GM18526 (cell line): Measurements from ENCODE around the gene PPIB.

ENCODE experiments used
- POLR2A ChIP-seq: IDR thresholded peaks from 3 replicates; pipeline ENCODE4 v1.6.1; 2011; ENCODE audit not compliant: insufficient read length; ENCODE audit errors: extremely low read depth

PPIB gene

DNA sequence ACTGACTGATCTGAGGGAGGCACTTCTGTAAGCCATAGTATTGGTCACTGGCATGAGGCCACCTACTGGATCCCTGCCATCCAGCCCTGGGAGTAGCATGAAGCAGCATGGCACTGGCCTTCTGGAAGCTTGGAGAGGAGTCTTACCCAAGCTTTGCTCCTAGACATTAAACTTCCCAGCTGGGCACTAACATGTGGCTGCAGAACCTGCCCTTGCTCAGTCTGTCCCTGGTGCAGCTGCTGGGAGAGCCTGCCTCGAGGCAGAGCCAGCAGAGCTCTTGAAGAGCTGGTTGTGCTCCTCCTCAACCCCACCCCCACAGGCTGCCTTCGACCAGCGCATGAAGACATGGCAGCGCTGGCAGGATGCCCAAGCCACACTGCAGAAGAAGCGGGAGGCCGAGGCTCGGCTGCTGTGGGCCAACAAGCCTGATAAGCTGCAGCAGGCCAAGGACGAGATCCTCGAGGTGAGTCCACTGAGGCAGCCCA is 28.4 kb downstream of the PPIB start:
- no peak for TF ChIP-seq POLR2A

DNA sequence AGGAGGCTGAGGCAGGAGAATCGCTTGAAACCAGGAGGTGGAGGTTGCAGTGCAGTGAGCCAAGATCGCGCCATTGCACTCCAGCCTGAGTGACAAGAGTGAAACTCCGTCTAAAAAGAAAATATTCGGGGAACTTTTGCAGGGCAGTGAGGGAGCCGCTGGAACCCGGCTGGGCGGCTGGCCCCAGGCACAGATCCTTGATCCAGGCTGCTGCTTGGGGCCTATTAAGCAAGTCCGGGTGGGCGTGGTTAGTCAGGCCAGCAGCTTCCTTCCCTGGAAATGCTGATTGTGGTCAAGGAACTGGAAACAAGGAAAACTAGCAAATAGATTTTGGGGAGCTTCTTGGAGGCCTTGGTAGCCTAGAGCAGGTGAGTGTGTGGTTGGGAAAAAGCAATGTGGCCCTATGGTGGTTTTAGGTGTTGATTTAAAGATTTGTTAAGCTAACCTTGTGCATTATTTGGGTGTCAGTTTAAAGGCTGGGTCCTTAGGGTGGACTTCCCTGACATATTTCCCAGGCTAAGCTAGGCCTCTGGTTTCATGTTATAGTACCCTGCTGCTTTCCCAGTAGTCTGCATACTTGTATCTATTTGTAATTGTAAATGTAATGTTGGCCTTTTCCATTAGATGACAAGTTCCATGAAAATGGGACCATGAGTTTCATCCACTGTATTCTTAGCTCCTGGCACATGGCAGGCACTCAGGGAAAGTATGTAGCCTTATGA is 29.0 kb downstream of the PPIB start:
- TF ChIP-seq POLR2A: no peak

DNA sequence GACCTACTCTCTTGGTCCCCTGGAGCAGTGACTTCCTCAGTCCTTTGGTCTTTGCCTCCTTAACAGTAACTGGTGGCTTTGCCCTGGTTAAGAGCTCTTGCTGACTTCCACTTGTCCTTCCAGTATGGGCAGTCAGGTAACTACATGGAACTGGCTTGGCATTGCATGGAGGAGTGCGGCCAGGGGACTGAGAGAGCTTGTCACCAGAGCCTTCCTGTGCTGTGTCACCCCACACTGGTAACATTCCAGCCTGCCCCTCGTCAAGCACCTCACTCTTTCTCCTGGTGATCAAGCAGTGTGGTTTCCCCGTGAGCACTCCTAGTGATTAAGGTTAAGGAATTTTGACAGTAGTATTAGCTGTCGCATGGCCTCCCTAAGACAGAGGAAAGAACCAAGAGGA is 30.6 kb downstream of the PPIB start:
- TF ChIP-seq POLR2A: no peak

DNA sequence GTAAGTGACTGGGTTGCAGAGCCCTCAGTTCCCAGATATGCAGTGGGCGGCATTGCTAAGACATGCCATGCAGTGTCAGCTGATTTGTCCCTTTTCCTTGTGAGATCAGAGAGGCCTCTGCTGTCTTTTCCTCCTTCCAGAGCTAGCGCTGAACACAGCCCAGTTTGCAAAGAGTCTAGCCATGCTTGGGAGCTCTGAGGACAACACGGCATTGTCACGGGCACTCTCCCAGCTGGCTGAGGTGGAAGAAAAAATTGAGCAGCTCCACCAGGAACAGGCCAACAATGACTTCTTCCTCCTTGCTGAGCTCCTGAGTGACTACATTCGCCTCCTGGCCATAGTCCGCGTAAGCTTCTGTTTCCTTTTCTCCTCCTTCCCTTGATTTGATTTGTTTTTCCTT is 31.3 kb downstream of the PPIB start:
- TF ChIP-seq POLR2A: no peak

DNA sequence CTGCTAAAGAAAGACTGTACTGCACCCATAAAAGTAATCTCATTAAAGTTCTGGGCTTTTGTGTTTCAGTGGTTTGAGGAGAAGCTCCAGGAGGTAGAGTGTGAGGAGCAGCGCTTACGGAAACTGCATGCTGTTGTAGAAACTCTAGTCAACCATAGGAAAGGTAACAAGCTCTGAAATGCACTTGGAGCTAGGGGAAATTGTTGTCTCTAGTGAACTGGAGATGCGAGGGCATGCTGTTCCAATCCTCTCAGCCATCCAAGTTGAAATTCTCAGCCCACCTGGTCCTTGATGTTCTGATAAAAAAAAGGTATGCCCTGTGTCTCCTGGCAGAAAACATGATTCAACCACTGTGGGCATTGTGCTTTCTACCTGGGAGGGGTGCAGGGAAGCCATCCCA is 32.7 kb downstream of the PPIB start:
- TF ChIP-seq POLR2A: no peak

DNA sequence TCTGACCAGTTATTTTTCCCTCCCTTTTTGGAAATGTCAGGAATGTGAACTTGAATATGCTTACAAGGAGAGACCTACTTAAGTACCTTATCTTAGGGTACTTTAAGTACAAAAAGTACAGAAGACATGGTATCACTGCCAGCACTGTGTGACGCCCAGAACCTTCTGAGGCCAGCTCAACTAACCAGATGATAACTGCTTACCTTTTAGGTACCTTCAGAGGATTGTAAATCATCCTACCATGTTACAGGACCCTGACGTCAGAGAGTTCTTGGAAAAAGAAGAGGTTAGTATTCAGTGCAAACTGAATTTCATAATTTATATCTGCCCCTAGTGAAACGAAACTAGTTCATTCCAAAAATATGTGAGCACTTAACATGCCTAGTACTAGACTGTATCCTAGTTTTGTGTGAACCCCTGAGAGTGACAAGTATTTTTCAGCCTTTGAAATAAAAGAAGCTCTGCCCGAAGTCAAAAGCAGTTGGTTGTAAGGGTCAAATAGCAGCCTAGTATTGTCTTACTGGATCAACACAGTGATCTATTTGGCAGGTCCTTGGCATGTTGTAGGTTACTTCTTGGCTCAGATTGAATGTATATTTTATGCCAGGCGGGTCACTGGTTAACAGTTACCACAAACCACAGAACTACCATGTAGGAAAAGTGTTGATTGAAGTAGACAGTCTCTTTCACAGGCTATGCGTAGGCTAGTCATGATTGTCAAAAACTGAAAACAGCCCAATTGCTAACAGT is 35.1 kb downstream of the PPIB start:
- no peak for TF ChIP-seq POLR2A

DNA sequence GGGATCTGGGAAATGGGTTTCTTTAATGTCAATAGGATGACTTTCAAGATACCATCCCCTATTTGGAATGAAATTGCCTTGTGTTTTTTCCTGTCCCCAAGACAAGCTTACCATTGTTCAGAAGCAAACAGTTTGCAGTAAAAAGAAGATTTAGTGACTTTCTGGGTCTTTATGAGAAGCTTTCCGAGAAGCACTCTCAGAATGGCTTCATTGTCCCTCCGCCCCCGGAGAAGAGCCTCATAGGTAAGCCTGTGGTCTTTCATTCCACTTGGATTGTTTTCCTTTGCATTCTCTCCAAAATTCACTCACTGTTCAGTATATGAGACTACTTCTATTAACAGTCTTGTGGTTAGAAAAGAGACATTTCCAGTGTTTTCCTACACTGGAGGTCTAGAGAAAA is 36.8 kb downstream of the PPIB start:
- no peak for TF ChIP-seq POLR2A

DNA sequence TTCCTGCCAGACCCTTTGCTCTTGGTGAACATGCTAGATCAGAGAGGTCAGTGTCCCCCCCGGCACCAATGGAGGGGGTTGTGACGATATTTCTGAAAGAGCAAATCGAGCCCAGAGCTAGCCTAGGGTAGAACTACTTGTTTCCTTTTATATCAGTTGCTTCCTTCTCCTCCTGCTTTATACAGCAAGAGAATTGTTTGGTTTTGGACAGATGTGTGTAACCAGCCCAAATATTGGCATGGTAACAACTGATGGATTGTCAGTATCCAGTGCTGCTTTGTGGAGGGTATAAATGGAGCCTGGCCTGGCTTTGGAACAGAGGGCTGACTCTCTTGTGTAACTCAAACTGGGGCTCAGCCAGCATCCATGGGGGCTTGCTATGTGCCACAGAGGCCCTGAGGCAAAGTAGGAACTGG is 39.9 kb downstream of the PPIB start:
- TF ChIP-seq POLR2A: no peak

DNA sequence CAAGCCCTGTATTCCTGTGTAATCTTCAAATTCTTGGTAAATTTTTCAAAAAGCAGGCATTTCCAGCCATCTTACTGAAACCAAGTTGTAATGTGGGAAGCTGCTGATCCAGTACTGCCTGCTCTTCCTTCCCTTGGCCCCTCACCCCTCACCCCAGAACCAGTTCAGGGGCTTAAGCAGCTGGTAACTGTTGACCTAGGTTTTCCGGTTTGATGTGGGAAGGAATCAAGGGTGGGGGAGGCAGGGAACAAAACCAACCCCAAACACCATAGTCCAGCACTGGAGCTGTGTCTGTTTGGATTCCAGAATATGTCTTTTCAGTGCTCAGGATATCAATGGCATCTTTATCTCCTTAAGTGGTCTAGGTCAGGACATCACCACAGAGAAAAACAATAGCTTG is 40.4 kb downstream of the PPIB start:
- TF ChIP-seq POLR2A: no peak

DNA sequence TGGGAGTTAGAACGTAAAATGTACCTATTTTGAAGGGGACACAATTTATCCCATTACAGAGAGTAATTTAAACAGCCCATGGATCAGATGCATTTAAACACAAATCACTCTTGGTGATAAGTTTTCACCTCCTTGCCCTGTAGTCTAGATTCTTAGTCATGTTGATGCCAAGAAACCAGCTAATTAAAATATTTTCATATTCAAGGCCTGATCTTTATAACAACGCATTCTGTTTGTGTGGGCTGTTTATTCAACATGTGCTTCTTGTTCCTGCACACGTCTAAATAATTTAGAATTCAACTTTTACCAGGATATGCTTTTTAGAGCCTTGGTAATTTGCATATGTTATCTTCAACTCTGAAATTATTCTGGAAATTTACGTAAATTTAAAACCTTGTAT is 41.2 kb downstream of the PPIB start:
- no peak for TF ChIP-seq POLR2A

DNA sequence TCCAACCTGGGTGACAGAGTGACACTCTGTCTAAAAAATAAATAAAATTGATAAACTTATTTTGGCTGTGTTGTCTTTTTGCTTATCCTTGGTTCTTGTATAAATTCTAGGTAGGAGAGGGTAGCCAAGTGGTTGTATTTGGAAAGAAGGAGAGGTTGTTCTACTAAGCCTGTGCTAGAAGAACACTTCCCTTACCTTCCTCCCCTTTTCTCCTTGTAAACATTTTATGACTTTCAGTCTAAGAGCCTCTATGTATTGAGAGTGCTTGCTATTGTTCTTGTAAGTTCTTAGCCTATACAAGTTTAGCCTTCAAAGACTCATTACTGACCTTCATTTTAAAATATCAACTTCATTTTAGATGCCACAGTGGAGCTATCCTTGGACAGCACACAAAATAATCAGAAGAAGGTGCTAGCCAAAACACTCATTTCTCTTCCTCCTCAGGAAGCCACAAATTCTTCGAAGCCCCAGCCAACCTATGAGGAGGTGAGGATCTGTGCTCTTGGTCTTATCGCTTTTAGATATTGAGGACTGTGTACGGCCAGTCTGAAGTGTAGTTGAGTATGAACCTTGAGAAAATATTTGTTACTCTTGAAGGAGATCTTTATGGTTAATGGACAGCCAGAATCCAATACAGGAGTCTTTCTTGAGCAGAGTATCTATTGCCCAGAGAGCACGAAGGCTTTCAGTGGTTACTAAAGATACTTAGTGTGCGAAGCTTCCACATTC is 44.9 kb downstream of the PPIB start:
- no peak for TF ChIP-seq POLR2A

DNA sequence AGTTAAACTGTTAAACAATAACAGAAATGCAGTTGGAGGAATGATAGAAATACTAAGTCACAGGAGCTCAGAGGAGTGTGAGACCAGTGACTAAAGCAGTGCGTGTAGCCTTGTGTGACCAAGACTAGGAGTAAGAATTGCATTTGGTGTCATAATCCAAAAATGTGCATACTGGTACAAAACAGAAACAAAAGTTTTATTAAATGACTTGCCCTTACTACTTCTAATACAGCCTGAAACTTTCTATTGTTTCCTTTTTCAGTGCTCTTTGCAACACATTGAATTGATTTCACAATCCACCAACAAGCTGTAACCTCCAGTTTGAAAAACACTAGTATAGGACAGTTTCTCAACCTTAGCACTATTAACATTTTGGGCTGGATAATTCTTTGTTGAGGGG is 49.9 kb downstream of the PPIB start:
- TF ChIP-seq POLR2A: no peak

DNA sequence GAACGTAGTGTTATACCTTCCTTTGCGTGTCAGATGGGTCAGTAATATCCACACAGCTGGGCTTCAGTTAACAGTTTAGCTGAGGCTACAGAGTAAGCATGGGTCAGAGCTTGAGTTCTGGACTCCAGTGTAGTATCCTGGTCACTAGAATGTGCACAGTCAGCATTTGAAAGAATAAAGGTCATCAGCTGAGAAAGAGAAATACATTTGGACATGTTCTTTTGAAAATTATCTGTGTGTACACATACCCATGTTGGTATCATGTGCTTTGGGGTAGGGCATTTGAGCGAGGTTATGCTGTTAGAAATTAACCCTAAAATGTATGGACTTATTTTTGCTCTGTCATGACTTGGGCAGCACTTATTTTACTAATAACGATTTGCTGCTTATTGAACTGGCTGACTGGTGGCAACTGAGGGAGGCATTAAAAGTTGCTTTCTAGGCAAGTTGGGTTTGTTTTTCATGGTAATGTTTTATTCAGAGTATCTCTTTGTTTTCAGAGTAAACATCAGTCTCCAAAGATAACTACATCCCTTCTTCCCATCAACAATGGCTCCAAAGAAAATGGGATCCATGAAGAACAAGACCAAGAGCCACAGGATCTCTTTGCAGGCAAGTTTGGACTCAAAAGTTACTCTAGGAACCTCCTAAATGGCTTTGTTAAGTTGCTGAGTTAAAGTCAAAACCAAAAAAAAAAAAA is 50.6 kb downstream of the PPIB start:
- TF ChIP-seq POLR2A: no peak

DNA sequence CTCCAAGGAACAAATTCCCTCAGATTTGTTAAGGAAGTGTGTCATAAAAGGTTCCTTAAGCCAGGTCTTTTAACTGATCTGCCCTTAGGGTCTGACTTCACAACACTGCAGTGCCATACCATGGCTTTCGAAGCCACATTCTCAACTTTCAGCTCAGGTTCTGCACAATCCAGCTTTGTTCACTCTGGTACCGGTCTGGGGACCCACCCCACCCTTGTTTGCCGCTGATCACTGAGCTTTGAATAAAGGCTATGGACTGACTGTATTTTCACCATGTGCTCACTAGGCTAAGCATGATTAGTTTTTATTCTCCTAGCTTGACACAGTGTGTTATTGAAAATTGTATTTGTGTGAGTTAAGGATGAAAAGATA is 51.2 kb downstream of the PPIB start:
- no peak for TF ChIP-seq POLR2A

DNA sequence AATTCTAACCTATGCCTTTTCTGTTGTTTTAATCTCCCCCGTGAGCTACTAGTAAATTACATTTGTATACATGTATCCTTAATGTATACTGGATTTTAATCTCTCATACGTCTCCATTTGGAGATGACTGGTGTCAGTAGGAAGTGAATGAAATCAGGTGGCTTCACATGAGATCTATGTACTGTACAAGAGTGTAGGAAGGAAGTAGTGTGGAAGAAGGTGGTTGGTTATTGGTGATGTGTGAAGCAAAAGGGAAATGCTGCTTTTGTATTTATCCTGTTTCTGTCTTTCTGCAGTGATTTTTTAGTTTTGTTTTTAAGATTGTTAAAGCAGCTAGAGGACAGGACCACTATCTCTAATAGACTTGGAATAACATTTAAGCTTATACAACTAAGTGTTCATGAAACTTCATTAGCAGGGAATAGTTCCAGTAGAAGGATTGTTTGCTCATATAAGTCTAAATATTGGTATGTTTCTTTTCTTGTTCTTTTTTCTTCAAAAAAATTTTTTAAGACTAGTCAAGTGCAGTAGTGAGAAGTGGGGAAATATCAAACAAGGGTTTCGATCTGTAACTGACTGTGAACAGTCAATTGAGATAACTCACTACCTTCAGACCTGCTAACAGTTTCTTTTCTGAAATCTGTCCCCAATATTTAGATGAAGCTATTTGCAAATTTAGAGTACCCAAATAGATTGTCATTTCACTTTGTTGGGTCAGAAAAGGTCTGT is 51.7 kb downstream of the PPIB start:
- TF ChIP-seq POLR2A: no peak
